Activated B cell treated with CpG ODN at 0.5 μM for 24 hours (primary cell): ENCODE results near the gene C17orf67. TPM values are rescaled to one million over a fixed set of nuclear protein-coding genes. Genes with fewer than 3 reads are reported as not detected.

Experiments
- ATAC-seq: fragments of 200-7000 bp; cut with Tn5 transposase; one replicate; pipeline ENCODE4 v1.10.0; 2021; ENCODE audit warnings: low read depth, mild to moderate bottlenecking, moderate library complexity
- CTCF ChIA-PET: fragments of 350-600 bp; sonication (Branson Sonifier 250); formaldehyde crosslinking; loops from one replicate; lab custom pipeline; 2021; ENCODE audit warnings: antibody characterized with exemption; lab: Charles Lee
- POLR2A ChIA-PET: fragments of 350-600 bp; sonication (Branson Sonifier 250); formaldehyde crosslinking; loops from one replicate; lab custom pipeline; 2021; ENCODE audit warnings: antibody characterized with exemption; lab: Charles Lee
- DNase-seq: peaks from one replicate; pipeline ENCODE4 v3.0.0; 2022
- H3K27ac Mint-ChIP-seq: one replicate; pipeline ENCODE4 v1.8.0; 2020; ENCODE audit warnings: mixed read lengths
- H3K27me3 Mint-ChIP-seq: one replicate; pipeline ENCODE4 v1.8.0; 2021; ENCODE audit warnings: mixed read lengths
- H3K36me3 Mint-ChIP-seq: one replicate; pipeline ENCODE4 v1.8.0; 2021; ENCODE audit warnings: low read depth, mixed read lengths
- H3K4me1 Mint-ChIP-seq: one replicate; pipeline ENCODE4 v1.8.0; 2021; ENCODE audit warnings: mixed read lengths
- H3K4me3 Mint-ChIP-seq: one replicate; pipeline ENCODE4 v1.8.0; 2020; ENCODE audit warnings: mild to moderate bottlenecking, mixed read lengths
- H3K9me3 Mint-ChIP-seq: one replicate; pipeline ENCODE4 v1.8.0; 2020; ENCODE audit warnings: mixed read lengths
- intact Hi-C: fragments of 100-400 bp; cut with micrococcal nuclease; formaldehyde crosslinking; loops from one replicate; pipeline ENCODE4 v1.15.1; 2024
- total RNA-seq: library from RNA; stranded (reverse); gene quantifications from 2 replicates; pipeline ENCODE4 v1.2.3, GENCODE V29; 2022
- TF ChIP-seq, protein P1 (sequence below): fragments of 200-600 bp; IDR thresholded peaks from one replicate; pipeline ENCODE4 v1.8.0; 2022; ENCODE audit warnings: antibody characterized with exemption, mild to moderate bottlenecking

C17orf67 gene
- total RNA-seq, 1 donor from 2014 or later = 4.0 TPM

DNA sequence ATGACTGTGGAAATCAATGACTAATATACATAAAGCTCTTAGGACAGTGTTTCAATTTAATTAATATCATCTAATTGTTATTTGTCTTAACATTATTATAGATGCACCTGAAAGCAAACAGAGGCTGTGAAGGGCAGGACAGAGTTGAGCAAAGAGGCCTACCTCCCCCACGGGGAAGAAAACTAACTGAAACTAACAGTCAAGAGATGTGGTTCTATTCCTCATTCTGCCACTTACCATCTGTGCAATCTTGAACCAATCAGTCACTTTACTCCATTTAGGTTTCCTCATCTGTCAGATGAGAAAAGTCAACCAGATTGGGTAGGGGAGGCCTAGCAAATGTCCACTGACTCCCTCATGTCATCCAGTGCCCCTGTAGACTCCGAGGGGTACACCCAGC lies 59.1 kb downstream of the C17orf67 start:
- Mint-ChIP-seq H3K27ac (no peak overlapping the region), H3K4me3 (no peak overlapping the region), H3K27me3 (peaks cover 18% of the 10 kb centered on the region), H3K36me3 (no peaks in the 10 kb centered on the region), H3K4me1 (peaks cover 2% of the 10 kb centered on the region), H3K9me3 (no peaks in the 10 kb centered on the region)
- intact Hi-C loops = no loop called here
- DNase-seq (no peak), ATAC-seq (no peak)
- TF ChIP-seq, protein P1, sequence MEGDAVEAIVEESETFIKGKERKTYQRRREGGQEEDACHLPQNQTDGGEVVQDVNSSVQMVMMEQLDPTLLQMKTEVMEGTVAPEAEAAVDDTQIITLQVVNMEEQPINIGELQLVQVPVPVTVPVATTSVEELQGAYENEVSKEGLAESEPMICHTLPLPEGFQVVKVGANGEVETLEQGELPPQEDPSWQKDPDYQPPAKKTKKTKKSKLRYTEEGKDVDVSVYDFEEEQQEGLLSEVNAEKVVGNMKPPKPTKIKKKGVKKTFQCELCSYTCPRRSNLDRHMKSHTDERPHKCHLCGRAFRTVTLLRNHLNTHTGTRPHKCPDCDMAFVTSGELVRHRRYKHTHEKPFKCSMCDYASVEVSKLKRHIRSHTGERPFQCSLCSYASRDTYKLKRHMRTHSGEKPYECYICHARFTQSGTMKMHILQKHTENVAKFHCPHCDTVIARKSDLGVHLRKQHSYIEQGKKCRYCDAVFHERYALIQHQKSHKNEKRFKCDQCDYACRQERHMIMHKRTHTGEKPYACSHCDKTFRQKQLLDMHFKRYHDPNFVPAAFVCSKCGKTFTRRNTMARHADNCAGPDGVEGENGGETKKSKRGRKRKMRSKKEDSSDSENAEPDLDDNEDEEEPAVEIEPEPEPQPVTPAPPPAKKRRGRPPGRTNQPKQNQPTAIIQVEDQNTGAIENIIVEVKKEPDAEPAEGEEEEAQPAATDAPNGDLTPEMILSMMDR = no peak
- POLR2A ChIA-PET = no interaction called here
- CTCF ChIA-PET = no interaction called here

DNA sequence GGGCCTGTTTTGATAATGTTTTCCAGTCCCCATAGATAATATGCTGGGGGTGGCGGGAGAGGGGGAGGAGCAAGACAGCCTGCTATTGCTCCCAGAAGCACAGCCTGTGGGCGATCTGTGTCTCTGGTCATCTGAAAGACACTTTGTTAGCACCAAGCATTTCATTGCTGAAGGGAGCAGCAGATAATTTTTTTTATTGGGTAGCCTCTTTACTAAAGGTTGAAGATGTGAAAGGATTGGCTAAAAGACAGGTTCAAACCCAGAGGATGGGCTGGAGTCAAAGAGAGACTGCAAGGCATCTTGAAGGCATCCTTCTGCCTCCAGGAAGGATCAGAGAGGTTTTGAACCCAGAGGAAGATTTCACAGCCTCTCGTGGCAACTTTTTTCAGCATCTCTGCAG lies 60.6 kb downstream of the C17orf67 start:
- intact Hi-C loops = no loop called here
- TF ChIP-seq, protein P1 = no peak
- Mint-ChIP-seq H3K9me3 (no peaks in the 10 kb centered on the region), H3K27me3 (peaks cover 15% of the 10 kb centered on the region), H3K27ac (no peak overlapping the region), H3K36me3 (no peaks in the 10 kb centered on the region), H3K4me1 (no peaks in the 10 kb centered on the region), H3K4me3 (no peak overlapping the region)
- ChIA-PET CTCF (no interaction called here), POLR2A (no interaction called here)
- ATAC-seq = no peak
- no peak for DNase-seq

DNA sequence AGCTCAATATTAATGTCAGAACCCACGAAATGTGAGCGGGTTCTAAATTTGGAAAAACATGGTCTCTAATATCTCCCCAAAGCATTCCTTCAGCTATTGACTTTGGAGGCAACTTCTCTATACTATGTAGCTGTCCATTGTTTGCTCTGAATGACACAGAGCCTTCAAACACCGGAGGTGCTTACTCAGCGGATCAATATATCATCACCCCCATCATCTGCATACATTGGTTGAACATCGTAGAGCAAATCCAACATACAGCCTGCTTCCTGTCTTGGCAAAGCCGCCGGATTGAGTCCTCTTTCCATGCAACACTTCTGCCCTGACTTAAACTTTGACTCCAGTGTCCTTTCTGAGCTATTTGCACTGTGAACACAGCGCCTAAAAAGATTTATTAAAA lies 61.3 kb downstream of the C17orf67 start:
- Mint-ChIP-seq H3K4me1 (no peaks in the 10 kb centered on the region), H3K9me3 (no peaks in the 10 kb centered on the region), H3K36me3 (no peaks in the 10 kb centered on the region), H3K27ac (no peak overlapping the region), H3K4me3 (no peak overlapping the region), H3K27me3 (peaks cover 12% of the 10 kb centered on the region)
- intact Hi-C loops = no loop called here
- ChIA-PET CTCF (no interaction called here), POLR2A (no interaction called here)
- TF ChIP-seq, protein P1 = no peak
- no peak for ATAC-seq
- DNase-seq = no peak

DNA sequence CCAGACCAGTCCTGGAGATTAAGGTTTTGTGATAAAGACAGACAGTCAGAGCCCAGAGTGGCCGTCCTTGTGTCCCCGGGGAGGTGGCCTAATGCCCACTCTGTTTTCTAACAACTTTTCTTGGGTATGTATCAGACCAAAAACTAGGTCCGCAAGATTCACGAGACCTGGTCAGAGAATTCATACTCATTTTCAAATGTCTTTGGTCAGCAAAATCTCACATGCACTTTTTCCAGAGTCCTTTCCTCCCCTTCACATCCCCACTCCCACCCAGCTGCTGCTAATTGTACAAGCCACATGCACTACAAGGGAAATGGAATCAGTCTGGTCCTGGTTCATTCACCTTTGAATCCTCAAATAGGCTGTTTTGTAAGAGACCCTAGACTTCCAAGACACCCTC lies 61.7 kb downstream of the C17orf67 start:
- ChIA-PET CTCF (no interaction called here), POLR2A (no interaction called here)
- intact Hi-C loops = no loop called here
- Mint-ChIP-seq H3K4me1 (no peaks in the 10 kb centered on the region), H3K4me3 (no peak overlapping the region), H3K36me3 (no peaks in the 10 kb centered on the region), H3K27ac (no peak overlapping the region), H3K9me3 (no peaks in the 10 kb centered on the region), H3K27me3 (peaks cover 8% of the 10 kb centered on the region)
- DNase-seq (no peak), ATAC-seq (no peak)
- TF ChIP-seq, protein P1 = no peak

DNA sequence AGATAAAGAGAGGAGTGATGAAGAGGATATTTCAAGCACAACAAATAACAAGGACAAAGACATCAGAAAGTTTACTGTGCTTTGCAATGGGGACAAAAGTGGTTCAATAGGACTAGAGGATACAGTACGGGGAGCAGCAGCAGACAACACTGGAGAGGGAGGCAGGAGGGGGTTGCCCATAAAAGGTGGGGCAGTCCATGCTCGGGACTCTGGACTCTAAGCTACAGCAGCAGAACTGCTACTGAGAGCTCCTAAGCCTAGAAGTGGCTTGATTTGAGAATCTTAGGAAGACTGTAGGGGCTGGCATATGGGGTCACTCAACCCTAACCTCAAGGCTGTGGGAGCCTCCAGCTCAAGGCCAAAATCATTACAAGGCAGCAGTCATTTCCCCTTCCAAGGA lies 62.2 kb downstream of the C17orf67 start:
- ChIA-PET POLR2A (no interaction called here), CTCF (interaction anchor here (1.1 kb wide), 1 partner anchor 56 kb away, joined by 3 read pairs; no protein-coding TSS in a partner anchor)
- Mint-ChIP-seq H3K9me3 (no peaks in the 10 kb centered on the region), H3K27ac (no peak overlapping the region), H3K27me3 (peaks cover 4% of the 10 kb centered on the region), H3K4me1 (no peaks in the 10 kb centered on the region), H3K36me3 (no peaks in the 10 kb centered on the region), H3K4me3 (no peak overlapping the region)
- DNase-seq (no peak), ATAC-seq (no peak)
- TF ChIP-seq, protein P1 = no peak
- intact Hi-C loops = no loop called here
